NCI-H1092 (cell line): Measurements from ENCODE around the gene LRTM2.
A peak's percentile ranks its signal among the peaks of the same experiment; 100 is the strongest.

Experiments used
- DNase-seq: peaks from one replicate; lab custom pipeline; 2025; lab: John Stamatoyannopoulos, UW

Gene LRTM2

DNA sequence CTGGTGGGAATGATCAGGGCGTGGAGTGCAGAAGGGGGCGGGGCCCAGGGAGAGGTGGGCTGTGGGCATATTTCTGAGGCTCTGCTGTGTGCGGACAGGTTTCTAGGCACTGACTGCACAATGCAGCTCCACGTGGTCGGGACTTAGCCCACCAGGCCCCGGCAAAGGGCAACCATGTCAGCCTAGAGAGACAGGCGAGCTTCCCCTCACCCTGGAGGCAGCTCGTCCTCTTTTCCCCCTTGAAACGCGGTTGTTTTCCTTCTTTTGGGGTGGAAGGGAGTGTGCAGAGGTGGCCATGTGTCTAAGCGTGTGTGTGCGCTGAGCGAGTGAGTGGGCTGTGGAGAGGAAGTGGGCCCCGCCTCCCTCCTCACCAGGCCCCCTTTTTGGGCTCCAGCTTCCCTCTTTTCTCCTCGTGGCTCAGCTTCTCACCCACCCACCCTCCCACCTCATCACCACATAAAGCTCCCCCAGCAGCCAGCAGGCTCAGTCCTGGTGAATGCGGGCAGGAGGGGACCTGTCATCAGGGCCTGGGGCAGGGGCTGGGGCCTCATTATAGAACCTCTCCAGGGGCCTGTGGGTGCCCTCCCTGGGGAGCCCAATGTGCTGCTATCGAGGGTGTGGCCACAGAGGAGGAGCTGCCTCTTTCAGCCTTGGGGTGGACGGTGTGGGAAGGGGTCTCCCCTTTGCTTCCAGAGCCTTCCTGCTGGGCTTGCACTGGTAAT is 22.0 kb downstream of the LRTM2 start:
- no peak for DNase-seq

DNA sequence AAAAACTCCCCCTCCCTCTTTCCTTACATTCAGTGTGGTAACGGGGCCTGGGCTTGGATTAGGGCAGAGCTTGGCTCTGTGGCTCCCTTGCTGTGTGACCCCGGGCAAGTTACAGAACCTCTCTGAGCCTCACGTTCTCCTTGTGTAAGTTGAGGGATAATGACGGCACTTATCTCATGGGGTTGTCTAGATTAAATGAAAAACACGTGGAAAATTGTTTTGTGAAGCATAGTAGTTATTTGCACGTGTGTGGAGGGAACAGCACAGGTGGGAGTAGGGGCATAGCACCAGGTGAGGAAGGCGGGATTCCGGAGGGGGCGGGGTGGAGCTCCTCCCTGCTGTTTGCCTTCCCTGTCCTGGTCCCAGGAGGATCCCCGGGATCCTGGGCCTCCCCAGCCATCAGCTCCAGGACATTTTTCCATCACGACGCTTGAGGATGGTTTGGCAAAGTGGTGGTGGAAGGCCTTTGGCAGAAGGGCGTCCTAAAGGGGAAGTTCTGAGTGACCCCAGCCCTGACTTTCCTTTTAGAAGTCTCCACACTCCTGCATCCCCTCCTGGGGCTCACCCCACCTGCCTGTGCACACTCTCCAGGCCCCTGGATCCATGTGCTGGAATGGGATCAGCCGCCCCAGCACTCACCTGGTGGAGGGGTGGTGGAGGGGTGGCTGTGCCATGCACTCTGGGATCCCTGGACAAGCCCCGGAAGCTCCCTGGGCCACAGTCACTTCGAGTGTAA is 22.7 kb downstream of the LRTM2 start:
- DNase-seq = no peak

DNA sequence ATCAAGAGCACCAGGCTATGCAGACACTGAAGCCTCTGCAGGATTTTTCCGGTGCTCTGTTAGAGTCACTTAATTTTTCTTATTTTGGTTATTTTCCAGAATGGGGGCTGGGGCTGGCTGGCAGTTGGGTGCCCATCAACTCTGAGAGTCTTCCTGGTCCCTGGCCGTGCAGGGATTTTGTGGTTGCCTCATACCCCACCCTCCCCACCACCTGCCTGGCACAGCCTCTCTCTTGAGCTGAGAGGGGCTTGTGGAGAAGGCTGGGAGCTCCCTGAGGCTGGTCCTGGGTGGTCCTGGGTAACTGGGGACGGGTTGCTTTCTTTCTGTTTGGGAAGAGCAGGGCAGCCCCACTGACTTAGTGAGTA is 23.3 kb downstream of the LRTM2 start:
- no peak for DNase-seq

DNA sequence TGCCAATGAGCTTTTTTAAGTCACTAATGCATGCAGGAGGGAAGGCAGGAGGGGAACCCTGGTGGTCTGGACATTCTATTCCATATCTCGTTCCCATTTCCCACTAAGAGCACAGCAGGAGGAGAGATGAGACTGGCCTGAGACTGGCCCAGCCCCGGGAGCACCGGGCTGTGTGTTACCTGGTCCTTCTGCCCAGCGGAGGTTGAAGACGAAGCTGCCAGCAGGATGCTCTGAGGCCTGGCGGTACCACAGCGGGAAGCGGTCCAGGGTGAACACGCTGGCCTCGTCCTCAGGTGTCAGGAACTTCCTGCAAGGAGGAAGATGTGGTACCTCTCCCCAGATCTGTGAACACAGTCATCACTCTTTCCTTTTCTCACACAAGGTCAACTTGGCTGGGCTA is 23.9 kb downstream of the LRTM2 start:
- DNase-seq = no peak

DNA sequence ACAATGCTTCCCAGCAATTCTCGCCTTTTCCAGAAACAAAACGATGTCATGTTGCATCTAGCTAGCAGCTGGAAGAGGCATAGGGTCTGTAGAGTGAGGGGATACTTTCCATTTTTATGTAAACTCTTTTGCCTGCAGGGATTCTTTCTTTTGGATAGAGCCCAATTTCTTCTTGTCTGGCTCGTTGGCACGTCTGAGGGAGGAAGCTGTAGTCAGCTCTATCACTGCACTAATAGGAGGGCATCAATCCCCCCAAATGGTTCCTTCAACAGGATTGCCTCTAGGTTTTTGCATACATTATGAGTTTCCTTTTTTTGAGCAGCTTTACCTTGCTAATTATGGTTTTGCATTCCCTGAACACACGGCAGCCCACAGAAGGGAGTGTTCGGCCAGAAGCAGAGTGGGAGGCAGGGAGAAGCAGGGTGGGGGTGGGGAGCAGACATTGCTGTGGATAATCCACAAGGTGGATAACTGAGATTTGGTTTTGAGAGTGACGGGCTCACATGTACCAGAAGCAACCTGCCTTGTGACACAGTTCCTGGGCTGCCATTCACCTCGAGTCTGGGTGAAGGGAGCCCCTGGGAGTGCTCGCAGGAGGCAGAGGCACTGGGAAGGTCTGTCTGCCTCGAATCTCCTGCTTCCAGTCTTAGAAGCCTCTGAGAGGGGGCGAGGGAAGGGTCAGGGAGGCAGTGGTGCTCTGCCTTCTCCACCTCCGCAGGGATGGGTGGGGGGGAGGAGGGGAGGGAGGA is 24.5 kb downstream of the LRTM2 start:
- DNase-seq = no peak

DNA sequence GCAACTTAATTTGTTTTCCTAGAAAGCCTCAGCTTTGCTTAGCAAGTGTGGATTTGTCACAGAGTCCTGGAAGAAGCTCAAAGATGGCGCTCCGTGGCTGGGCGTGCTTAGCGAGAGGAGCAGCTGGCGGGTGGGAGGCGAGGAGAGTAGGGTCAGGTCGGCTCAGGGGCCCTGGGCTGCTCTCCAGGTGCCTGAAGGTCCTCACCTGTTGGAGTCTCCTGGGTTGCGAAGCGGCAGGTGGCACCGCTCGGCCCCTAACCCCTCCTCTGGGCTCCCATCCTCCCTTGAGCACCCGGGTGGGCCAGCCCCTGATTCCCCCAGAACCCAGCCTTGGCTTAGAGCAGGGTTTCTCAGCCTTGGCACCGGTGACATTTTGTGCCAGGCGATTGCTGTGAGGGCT is 25.1 kb downstream of the LRTM2 start:
- no peak for DNase-seq

DNA sequence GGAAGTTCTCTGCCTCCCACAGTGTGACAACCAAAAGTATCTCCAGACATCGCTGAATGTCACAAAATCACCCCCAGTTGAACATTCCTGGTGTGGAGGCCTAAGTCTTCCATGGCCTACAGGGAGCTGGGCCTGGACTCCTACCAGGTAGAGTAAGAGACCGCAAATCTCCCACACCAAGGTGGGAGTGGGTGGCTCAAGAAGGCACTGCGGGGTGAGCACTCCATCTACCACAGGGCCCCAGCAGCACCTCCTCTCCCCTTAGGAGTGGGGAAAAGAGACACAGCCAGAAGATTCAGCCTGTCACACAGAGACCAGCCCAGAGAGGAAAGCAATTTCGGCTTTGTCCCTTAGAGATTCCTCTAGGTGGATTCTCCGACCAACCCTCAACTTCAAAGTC is 25.5 kb downstream of the LRTM2 start:
- DNase-seq = no peak

DNA sequence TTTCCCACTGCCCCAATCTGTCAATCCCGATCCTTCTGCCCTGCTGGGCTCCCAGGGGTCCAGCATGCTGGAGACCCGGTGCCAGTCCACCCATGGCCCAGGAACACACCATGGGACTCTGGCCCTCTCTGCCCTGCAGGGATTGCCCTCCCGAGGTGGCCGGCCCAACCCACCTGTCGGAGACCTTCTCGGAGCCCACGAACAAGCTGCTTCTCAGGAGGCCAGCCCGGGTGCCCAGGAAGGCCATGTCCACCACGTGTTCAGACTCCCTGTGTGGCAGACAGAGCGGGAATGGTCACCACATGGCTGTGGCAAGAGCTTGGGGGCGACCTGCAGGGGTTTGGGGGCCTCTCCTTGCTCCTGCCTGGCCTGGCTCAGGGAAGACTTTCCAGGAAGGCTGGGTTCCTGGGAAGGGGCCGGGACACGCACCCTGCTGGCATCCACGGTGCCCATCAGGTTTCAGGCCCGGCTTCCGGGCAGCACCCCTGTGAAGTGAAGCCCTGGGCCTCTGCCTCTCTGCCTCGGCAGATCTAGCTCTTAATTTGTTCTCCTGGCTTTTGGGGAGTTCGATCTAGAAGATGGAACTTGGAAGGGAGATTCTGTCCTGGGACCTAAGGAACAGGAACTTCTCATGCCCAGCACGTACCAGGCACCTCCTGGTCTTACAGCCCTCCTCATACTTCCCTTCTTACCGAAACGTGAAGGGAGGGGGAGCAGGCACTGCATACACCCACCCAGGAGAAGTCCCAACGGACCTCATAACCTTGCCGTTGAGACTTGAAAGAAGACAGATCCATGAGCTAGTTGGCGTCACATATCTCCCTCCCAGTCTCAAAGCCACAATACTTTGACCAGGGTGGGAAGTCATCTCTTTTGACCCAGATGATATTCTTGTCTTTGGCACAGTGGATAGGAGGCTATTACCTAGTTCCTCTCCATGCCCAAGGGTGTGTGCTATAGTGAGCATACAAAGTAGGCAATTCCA is 26.3 kb downstream of the LRTM2 start:
- DNase-seq = no peak

DNA sequence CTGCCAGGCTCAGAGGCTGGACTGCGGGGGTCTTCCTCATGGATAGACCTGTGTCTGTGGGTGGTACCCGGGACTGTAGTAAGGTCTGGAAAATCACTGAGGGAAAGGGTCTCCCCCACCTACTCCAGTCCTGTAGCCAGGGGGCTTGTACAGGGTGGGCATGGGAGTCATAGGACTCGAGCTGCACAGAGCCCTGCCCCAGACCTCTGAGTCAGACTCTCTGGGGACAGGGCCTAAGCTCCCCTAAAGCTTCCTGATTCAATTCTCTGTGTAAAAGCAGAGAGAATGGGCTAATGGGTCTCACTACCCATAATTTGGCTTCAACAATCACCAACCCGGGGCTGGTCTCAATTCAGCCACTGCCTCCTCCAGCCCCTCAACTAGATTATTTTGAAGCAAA is 27.0 kb downstream of the LRTM2 start:
- no peak for DNase-seq

DNA sequence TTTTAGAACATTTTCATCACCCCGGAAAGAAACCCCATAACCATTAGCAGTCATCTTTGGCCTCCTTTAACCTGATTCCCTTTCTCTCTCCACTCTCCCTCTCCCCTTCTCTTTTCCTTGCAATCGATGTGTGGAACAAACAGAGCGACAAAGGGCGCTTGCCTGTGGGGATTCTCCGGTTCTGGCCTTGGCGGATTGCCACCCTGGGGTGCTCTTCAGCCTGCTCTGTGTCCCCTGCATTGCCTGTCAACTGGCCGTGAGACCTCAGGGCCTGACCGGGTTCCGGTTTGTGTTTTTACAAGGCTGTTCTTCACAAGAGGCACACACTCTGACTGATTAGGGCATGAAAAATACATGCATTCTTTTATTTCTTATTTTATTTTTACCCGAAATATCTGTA is 27.8 kb downstream of the LRTM2 start:
- peak; percentile 62 for DNase-seq

DNA sequence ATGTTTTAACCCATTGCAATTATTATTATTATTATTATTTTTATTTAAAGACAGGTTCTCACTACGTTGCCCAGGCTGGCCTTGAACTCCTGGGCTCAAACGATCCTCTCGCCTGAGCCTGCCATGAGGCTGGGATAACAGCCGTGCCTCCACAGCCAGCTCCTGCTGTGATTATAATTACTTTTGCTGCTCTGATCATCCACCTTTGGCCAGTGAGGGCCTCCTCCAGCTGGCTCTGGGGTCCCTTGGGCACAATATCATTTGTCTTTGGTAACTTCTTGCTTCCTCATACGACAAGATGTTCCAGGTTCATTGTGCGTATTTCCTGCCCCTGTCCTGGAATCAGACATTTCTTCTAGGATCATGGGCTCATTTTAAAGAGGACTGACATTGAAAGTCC is 28.4 kb downstream of the LRTM2 start:
- no peak for DNase-seq

DNA sequence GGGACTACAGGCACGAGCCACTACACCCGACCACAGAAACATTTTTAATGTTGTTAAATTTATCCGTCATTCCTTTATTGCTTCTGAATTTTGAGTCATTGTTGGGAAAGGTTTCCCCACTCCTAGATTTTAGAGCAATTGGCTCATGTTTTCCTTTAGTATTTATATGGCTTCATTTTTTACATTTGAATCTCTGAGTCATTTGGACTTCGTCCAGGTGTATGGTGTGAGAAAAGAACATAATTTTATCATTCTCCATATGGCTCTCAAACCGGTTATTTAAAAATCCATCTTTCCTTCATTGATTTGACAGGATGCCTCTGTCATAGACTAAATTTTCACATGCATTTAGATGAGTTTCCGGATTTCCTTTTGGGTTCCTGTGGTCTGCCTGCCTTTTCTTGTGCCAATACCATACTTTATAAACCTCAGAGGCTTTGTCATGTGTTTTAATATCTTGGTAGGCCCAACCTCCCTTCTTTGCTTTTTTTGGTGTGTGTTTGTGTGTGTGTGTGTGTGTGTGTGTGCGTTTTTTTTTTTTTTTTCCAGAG is 30.9 kb downstream of the LRTM2 start:
- DNase-seq = no peak

DNA sequence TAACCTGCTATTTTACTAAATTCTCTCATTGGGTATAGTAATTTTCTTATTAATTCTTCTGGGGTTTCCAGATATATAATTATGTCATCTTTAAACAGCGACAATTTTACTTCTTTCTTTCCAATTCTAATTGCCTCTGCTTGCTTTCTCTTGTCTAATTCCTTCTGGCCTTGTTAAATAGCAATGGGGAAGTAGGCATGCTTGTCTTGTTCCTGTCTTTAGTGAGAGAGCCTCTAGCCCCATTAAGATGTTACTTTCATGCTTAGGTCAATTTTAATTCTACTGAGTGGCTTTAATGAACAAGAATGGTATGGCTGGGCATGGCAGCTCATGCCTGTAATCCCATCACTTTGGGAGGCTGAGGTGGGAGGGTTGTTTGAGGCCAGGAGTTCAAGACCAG is 31.7 kb downstream of the LRTM2 start:
- DNase-seq = no peak

DNA sequence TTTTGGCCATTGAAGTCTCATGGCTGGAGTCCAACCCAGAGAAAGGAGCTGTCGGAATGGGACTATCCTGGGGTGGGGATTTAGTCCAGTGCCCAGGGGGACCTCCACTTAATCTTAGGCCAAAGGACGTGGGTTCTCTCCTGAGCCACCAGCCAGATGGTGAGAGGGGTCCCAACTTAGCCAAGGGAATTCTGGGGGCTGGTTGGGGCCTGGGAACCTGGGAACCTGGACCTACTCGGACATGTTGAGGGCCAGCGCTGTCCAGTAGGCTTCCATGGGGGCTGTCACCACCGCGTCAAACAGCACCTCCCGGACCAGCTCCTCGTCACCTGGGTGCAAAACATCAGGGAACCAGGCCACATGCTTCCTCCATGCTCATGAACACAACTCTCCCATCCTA is 33.4 kb downstream of the LRTM2 start:
- DNase-seq = no peak

DNA sequence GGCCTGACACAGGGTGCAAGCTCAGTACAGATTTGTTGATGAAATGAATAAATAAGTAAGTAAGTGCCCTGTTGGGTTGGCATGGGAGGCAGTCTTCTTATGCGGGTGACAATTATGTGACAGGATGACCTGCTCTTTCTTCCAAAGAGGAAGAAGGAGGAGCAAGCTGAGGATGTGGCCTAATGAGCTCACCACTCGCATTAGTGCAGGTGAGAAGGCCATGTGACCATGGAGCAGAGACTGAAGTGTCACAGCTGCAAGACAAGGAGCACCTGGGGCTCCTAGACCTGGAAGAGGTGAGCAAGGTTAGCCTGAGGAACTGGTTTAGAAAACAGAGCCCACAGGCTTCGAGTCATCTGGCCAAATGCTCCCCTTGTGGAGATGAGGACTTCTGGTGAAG is 34.9 kb downstream of the LRTM2 start:
- DNase-seq = no peak

DNA sequence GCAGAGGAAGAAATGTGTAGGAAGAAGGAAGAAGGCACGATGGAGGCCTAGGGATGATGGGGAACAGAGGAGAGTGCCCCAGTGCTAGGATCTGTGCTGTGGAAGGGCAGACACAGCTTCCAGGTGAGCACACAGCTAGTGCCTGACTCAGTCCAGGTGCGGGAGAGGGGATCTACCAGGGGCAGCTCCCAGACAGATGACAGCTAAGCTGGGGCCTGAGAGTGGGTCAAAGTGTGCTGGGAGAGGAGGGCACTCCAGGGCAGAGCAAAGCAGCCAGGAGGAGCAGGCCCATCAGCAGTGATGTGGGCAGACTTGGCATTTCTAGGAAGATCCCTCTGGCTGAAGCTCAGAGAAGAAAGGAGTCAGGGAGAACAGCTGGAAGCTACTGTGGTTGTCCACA is 36.7 kb downstream of the LRTM2 start:
- DNase-seq = no peak

DNA sequence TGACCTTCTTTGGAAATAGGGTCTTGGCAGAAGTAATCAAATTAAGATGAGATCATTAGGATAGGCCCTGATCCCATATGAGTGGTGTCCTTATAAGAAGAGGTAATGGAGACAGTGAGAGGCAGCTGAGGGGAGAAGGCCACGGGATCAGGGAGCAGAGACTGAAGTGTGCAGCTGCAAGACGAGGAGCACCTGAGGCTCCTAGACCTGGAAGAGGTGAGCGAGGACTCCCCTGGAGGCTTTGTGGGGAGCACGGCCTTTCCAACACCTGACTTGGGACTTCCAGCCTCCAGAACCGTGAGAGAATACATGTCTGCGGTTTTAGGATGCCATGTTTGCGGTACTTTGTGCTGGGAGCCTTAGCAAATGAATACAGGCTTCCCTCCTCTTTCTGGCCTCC is 37.5 kb downstream of the LRTM2 start:
- DNase-seq = no peak

DNA sequence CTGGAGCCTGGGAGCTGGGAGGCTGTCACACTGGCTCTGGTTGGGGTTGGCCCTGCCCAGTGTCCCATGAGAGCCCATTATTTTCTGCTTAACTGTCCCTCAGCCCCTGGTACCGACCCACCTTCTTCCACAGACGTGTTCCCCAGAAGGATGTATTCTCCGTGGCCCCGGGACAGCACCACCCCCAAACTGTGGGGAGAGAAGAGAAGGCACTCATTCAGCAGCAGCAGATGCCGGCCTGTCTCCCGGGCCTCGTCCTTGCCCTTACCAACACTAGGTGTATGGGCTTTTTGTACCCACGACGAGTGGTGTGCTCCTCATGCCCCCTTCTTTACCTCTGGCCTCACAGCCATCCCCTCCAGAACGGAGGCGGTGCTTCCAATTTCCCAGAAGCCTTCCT is 38.1 kb downstream of the LRTM2 start:
- DNase-seq = no peak

DNA sequence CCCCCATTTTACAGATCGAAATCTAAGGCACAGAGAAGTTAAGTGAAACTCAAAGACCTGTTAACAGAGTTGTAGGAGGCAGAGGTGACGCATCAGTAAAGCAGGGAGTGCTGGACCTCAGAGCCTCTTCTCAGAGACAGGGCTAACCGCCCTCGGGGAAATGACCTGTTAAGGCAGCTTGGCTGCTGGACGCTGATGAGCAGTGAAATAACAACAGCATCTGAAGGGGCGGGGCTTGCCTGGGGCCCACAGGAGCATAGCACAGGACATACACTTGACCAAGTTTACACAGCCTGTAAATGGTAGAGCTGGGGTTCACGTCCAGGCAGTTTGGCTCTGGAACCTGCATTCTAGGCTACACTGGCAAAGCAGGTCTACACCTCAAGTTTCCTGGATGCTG is 39.3 kb downstream of the LRTM2 start:
- DNase-seq = no peak

DNA sequence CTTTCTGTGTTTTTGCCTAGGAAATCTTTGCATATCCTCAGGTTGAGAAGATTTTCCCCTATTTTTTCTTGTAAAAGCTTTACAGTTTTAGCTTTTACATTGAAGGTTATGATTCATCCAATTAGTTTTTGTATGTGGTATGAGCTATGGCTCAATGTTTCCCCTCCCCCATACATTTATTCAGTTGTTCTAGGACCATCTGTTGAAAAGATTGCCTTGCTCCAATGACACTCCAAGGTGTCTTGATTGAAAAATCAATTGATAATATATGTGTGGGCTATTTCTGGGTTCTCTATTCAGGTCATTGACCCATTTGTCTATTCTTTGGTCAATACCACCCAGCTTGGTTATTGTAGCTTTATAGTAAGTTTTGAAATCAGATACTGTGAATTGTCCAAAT is 42.6 kb downstream of the LRTM2 start:
- DNase-seq = no peak

DNA sequence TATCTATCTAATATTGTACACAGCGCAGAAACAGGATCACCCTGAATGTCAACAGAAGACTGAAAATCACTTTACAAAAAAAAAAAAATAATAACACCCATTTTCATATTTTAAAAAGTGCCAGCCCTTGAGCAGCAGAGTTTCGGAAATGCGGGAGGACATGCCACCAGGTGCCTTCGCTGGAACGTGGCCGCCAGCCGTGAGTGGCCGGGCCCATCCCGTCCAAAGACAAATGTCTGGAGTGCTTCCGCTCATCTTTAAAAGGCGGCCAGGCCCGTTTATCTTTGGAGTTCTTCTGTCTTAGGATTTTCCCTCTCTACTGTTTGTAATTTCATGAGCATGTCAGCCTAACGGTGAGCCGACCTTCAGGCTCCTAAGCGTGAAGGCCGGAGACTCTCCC is 43.5 kb downstream of the LRTM2 start:
- no peak for DNase-seq

DNA sequence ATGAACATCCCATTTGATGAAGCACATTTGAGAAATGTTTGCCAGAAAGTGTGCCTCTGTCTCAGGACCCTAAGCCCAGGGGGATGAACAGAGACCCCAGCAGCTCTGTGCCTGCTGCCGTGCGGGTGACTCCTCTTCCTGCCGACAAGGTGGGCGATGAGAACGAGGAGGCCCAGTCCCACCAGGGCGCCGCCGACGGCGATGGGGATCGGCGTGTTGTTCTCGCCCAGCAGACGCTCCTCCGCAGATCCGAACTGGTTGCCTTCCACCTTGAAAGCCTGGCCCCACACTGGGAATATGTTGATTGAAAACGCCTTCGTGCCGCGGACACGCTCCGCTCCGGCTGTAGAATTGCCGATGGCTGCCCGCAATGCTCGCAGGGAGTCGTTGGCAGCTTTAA is 44.1 kb downstream of the LRTM2 start:
- no peak for DNase-seq
